ENCODE measurements around the gene SNORC.
"Not testable (repeated sequence)": the region's sequence is repeated elsewhere in the genome, so short reads cannot be mapped to it uniquely, and the experiment has no call there.

Gene SNORC

DNA sequence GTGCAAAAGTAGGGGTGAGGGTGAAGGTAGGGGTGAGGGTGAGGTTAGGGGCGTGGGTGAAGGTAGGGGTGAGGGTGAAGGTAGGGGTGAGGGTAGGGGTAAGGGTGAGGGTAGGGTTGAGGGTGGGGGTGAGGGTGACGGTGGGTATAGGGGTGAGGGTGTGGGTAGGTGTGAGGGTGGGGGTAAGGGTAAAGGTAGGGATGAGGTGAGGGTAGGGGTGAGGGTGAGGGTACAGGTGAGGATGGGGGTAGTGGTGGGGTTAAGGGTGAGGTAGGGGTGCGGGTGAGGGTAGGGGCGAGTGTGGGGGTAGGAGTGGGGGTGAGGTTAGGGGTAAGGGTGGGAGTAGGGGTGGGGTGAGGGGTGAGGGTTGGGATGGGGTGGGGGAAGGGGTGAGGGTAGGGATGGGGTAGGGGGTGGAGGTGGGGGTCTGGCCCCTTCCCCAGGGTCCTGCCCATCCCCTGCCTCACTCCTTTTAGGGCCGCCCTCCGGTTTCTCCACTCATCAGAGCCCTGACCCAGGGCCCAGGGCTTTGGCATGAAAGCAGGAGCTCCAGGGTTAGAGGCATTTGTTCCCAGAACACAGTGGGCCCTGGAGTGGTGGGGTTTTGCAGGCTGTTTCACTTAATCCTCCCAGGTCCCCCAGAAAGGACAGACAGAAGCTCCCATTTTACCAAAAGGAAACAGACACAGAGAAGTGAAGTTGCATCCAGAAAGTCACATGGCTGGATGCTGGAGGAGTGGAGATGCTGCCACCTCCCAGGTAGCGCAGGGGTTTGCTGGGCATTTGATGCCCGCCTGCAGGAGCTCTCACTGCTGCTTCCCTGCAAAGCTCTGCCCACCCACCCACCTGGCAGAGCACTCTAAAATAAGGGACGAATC lies 26.9 kb downstream of the SNORC start:
- DNase-seq (ENCODE audit: low read depth in 2 of 2) = no peak

DNA sequence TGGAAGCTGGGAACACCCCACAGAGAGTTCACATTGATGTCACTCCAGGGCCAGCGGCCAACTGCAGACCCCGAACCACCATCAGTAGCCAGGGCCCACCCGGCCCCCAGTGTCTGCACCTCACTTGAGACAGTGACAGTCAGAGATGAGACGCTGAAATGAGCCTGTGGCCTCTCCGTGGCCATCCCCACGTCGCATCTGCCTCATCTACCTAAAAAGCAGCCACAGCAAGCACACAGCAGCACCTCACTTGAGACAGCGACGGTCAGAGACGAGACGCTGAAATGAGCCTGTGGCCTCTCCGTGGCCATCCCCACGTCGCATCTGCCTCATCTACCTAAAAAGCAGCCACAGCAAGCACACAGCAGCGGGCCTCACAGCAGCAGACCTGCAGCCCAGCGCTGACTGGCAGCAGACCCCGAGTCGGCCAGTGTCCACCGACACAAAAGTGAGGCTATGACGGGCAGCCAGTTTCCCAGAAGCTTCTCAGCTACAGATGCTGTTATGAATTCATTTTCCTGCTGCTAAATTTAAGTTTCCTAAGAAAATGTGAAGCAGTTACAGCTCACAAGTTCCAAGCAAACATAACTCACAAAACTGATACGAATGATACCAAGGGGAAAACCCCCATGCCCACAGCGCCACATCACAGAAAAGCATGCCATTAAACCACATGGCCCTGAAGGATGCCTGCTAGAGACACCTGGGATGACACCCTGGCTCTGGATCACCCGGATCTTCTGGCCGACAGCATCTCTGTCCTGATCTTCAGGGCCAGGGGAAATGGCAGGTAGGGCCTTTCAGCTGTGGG lies 27.7 kb downstream of the SNORC start:
- no peak for DNase-seq (ENCODE audit: low read depth in 2 of 2)

DNA sequence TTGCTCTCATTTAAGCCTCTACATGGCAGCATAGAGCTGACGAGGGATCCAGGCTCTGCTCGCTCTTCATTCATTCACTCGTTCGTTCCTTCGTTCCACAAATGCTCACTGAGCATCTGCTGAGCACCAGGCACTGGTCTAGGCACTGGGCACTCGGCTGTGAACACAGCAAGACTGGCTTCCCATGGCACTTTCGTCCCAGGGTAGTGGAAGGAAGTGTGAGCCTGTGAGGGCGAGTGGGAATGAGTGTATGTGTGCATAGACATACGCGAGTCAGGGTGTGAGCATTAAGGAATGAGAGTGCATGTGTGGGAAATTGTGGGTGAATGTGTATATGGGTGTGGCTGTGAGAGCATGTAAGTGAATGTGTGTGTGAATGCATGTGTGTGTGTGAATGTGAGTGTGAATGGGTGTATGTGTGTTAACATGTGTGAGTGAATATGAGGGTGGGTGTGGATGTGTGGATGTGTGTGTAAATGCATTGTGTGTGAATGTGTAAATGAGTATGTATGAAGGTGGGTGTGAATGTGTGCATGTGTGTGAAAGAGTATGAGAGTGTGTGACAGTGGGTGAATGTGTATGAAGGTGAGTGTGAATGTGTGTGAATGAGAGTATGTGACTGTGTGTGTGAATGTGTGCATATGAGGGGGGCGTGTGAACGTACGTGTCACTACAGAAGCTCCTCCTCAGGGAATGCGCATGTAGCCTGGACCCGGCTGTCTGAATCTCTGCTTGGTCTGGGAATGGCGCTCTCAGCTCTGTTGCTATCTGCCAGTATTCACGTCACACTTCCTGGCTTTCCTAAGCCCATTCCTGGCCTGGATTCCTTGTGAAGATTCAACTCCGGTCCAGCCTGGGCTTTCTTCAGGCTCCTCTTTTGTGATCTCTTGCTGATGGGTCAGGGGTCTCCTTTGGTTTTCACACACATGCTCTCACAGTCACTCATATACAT lies 28.8 kb downstream of the SNORC start:
- no peak for DNase-seq (ENCODE audit: low read depth in 2 of 2)

DNA sequence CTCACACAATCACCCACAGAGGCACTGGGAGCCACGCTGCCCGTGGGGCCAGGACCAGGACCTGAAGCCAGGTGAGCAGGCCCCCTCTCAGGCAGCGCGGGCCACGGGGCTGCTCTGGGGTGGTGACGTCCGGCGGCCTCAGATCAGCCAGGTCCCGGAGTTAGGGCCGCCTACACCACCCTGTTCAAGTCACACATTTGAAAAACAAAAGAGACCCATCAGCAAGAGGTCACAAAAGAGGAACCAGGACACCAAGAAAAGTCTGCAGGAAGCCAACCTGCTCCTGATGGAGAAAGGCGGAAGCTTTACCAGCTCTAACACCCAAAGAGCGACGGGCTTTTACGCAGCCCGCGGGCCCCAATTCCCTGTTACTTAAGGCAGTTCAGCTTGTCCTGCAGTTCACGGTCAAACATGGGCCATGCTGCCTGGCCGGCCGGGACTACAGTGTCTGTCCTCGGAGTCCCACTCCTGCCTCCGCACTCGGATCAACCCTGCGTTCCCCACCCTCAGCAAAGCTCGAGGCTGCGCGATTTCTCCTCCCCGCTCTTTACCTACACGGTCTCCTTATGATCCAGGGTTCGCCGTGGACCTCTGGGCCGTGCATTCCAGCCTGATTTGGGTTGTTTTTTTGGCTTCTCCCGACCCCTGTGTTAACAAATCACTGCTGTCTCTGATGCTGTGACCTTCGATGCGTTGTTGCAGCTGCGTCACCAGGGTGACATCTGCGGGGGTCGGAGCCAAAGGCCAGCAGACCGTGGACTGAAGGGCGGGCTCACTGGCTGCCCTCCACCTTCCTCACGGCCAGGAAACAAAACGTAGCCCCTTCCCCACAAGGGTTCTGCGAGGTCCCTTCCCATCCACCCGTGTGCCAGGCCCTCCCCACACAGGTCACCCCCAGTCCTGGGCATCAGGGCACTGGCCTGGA lies 31.0 kb downstream of the SNORC start:
- no peak for DNase-seq (ENCODE audit: low read depth in 2 of 2)

DNA sequence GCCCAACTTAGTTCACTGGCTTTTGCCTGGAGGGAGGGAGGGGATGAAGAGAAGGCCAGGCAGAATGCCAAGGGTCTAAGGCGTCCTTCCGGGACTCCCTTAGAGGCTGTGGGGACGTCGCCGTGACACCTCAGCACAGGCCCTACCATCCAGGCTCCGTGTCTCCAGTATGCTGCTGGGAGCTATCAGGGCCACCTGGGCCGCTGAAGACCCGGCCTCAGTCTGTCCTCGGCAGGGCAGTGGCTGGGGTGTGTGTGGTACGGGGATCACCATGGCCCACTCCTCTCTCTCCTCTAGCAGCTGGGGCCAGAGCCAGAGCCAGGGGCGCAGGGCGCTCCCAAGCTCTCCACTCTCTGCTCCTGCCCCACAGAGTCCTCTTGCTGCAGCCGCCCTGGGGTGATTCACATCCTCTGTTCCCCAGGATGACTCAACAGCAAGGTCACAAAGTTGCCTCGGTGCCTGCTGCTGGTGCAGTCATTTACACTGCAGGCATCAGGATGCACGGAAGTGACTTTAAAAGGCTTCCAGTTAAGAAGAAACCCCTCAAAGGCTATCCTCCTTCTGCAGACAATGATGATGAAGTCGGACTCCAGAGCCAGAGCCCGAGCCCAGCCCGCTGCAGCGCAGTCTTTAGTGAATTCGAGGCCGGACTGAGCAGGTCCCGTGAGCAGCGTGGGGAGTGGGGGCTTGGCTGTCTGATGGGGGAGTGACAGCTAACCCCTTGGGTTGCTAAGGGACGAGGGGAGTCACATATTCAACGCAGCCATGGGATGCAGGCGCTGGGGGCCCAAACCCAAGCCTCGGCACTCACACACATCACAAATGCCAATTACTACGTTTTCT lies 31.9 kb downstream of the SNORC start:
- no peak for DNase-seq (ENCODE audit: low read depth in 2 of 2)

DNA sequence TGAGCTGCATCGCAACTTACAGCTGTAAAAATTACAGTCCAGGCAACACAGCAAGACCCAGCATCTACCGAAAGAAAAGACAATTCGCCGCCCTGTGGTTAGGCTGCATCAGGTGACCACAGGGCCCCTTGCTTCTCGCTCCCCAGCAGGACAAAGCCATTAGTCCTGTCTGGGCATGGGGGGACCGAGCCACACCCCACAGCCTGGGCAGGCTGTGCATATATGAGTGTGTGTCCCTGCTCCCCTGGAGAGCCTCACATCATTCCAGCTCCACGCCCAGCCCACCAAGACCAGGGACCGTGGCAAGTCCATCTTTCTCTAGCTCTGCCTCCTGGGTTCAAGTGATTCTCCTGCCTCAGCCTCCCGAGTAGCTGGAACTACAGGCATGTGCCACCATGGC lies 33.9 kb downstream of the SNORC start:
- DNase-seq (ENCODE audit: low read depth in 2 of 2) = no peak

DNA sequence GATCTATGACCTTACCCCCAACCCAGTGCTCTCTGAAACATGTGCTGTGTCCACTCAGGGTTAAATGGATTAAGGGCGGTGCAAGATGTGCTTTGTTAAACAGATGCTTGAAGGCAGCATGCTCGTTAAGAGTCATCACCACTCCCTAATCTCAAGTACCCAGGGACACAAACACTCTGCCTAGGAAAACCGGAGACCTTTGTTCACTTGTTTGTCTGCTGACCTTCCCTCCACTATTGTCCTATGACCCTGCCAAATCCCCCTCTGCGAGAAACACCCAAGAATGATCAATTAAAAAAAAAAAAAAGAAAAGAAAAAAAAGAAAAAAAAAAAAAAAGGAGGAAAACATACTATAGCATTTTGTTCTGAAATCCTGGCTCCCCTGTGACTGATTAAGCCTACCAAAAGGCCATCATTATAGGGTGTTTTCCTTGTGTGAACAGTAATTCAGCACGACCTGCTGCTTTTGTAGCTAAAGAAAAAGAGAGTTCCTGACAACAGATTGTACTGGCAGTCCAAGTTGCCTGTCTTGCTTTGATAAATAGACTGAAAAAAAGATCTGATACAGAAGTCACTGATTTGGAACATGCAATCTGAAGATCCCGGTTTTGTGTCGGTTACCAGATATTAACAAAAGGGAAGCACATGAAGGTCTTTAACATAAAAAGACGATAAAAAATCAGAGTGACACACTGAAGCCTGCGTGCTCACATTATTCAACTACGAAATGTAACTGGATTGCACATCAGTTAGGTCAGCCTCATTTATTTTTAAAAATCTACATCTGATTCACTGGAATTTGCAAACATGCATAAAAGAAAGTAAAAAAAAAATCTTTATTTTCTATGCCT lies 37.0 kb downstream of the SNORC start:
- not testable (repeated sequence) for DNase-seq (ENCODE audit: low read depth in 2 of 2)

DNA sequence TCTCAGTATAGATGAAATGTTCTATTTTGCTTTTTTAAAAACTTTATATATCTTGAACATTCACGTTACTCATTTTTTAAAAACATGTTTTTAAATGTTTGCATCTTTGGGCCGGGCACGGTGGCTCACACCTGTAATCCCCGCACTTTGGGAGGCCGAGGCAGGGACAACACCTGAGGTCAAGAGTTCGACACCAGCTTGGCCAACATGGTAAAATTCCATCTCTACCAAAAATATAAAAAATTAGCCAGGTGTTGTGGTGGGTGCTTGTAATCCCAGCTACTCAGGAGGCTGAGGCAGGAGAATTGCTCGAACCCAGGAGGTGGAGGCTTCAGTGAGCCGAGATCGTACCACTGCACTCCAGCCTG lies 37.6 kb downstream of the SNORC start:
- not testable (repeated sequence) for DNase-seq (ENCODE audit: low read depth in 2 of 2)

DNA sequence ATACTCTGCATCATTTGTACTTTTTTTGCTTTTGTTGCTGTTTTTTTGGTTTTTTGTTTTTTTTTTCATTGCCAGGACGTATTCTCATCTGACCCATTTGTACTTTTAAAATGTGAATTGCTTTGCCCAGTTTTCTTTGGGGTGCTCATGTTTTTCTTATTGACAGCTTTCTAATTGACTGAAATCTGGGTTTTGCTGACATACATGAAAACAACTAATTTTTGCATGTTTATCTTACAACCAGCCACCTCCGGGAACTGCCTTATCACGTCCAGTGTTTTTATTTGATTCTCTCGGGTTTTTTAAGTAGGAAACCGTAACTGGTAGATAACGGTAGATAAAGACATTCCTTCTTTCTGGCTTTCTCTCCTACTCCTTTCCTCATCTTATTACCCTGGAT lies 38.6 kb downstream of the SNORC start:
- DNase-seq (ENCODE audit: low read depth in 2 of 2) = no peak

DNA sequence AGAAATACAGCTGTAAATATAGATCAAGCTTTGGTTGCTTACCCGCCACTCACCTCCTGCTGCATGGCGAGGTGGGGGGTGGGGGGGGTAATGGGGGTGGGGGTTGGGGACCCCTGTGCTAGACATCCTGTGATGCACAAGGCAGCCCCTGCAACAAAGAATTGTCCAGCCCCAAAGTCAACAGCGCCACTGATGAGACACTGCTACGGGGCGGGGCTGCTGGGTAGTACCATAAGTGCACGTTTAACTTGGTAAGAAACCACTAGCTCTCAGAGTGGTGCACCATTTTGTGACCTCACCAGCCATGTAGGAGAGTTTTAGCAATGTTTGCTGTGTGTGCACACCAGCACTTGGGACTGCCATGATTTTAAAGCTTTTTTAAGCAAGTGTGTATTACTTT lies 40.3 kb downstream of the SNORC start:
- DNase-seq (ENCODE audit: low read depth in 2 of 2) = no peak

DNA sequence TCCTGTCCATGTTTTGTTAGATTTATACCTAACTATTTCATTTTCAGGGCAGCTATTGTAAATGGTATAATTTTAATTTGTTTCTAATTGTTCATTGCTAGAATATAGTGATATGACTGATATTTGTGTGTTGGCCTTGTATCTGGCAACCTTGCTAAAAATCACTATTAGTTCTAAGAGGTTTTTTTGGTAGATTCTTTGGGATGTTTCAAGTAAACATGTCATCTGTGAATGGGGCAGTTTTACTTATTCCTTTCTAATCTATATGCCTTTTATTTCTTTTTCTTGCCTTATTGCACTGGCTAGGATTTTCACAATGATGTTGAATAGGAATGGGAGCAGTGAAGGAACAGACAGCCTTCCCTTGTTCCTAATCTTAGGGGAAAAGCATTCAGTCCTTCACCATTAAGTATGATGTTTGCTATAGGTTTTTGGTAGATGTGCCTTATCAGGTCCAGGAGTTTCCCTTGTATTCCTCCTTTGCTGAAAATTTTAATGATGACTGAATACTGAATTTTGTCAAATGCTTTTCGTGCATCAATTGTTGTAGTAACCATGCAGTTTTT lies 41.7 kb downstream of the SNORC start:
- no peak for DNase-seq (ENCODE audit: low read depth in 2 of 2)

DNA sequence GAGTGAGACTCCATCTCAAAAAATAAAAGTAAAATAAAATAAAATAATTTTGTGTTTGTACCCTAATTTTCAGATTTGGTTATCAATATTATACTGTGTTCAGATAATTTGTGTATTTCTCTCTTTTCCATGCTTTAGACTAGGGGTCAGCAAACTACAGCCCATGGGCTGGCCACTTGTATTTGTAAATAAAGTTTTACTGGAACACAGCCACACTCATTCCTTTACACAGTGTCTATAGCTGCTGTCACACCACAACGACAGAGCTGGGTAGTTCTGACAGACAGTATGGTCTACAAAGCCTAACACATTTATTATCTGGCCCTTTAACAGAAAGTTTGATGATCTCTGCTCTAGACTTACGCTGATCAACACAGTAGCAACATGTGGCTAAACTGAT lies 43.8 kb downstream of the SNORC start:
- no peak for DNase-seq (ENCODE audit: low read depth in 2 of 2)

DNA sequence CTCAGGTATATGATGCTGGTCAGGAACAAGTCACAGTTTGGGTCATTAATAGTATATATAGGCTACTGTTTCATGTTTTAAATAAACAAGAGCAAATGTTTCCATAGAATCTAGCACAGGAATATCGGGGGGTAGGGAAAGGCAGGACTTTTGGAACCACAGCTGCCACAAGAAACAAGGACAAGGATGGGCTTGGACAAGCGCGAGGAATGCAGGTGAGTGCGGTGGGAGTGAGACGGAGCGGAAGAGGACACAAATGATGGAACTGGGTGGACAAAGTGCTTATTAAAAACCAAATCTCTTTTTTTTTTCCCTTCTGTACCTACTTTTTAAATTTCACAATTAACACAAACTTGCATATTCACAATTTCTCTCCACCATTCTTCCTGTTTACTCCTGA lies 49.1 kb downstream of the SNORC start:
- DNase-seq (ENCODE audit: low read depth in 2 of 2) = no peak

DNA sequence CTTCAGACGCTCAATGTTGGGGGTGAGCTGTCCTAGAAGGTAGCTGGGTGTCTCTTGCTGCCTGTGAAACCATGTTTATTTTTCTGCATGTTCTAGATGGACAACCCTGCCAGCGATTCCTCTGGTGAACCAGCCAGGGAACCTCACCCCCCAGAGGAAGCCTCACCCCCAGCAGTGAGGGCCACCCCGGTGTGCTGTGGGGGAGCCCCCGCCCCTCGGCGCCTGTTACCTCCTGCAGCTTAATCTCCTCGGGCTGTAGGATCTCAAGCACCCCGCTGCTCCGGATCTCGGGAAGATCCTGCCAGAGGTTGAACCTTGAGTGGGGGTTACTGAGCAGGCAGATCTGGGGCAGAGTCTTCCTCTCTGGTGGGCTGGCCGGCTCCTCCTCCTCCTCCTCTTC lies 50.0 kb downstream of the SNORC start:
- DNase-seq (ENCODE audit: low read depth in 2 of 2) = no peak

DNA sequence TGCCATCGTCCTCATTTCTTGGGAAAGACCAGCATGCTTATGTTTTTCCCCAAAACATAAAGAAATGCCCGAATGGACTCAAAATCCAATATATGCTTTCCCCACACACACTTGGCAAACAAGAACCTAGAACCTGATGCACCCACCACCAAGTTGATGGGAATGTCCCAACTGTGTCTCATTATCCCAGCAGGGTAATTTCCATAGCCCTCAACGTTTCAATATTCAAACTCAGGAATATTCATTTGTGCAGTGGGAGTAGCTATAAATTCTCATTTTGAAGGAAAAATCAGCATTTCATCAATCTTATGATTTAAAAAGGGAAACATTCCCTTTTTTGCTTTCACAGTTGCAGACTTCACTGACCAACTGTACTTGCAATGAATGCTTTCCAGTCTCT lies 50.7 kb downstream of the SNORC start:
- DNase-seq (ENCODE audit: low read depth in 2 of 2) = no peak

DNA sequence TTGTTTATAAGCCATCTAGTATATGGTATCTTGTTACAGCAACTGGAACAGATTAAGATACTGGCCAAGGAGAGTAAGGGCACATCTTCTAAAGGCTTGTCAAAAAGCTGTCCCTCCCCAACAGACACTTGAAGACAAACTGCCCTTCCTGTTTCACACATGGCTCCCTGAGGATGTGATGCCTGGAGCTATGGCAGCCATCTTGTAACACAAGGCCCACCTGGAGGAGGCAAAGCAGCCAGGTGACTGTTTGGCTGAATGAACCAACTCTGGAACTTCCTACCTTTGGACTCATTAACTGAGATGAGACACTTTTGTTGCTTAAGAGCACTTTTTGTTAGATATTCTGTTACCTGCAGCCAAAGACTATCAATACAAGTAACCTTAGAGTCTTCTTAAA lies 54.4 kb downstream of the SNORC start:
- no peak for DNase-seq (ENCODE audit: low read depth in 2 of 2)

DNA sequence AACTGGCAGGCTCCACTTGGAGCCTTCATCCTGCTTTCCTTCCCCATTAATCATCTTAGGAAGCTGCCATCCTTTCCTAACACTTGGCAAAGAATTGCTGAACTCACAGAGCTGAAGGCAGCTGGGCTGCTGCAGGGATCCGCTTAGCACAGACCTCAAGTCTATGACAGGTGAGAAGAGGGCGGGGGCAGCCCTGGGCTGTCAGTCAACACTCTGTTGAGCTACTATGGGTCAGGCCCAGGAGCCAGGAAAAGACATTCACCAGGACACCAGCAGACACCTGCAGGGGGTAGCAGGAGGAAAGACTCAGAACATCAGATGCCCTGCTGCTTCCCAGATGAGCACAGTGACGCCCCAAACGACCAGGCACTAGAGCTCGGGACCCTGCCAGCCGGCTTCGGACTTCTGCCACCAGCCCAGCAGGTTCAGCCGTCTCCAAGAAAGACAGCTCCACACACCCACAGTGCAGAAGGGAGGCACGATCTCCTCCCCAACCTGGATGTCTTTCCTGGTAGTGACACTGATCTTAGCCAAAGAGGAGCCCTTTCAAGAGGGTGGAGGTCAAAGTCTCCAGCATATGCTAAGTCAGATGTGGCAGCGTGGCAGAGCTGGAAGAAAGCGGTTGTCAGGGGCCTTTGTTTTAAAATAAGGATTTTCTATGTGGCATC lies 55.2 kb downstream of the SNORC start:
- no peak for DNase-seq (ENCODE audit: low read depth in 2 of 2)

DNA sequence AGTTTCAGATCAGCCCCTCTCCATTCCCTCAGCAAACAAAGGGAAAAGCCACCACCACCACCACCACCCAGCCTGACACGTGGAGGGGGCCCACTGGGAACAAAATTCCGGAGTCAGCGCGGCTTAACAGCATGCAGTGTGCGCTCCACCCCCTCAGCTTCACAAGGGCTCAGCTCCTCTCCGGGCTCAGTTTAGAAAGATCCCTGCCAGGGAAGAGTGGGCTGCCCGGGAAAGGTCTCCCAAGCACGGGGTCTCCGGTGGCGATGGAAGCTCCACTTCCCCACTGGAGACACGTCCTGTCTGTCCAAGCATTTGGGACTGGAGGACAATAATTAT lies 55.7 kb downstream of the SNORC start:
- no peak for DNase-seq (ENCODE audit: low read depth in 2 of 2)
